T-cell (primary cell): ENCODE measurements around the gene DTNBP1. TPM values are rescaled to one million over a fixed set of nuclear protein-coding genes. Genes with fewer than 3 reads are reported as not detected.
A peak's percentile ranks its signal among the peaks of the same experiment; 100 is the strongest.

Source experiments
- ATAC-seq, 4 experiments: fragments of 200-7000 bp in 3 of 4; fragments of 150-1000 bp in 1 of 4; cut with Tn5 transposase; replicated peaks in 1 of 4; 1 replicate in 3 of 4; 2 replicates in 1 of 4; pipeline ENCODE4 v1.10.0; 2021; ENCODE audit warnings: moderate library complexity in 3 of 4, mild to moderate bottlenecking in 2 of 4, moderate number of reproducible peaks in 1 of 4
- CTCF ChIA-PET, 2 donors: fragments of 300-600 bp; sonication (Branson Sonifier 250); formaldehyde crosslinking; loops; one replicate each; lab custom pipeline; 2022; ENCODE audit warnings: antibody characterized with exemption in 2 of 2; lab: Charles Lee
- POLR2A ChIA-PET, 2 donors: fragments of 300-600 bp; sonication (Branson Sonifier 250); formaldehyde crosslinking; loops; one replicate each; lab custom pipeline; 2022; ENCODE audit warnings: antibody characterized with exemption in 2 of 2; lab: Charles Lee
- DNase-seq, 35 experiments: peaks; one replicate each; pipeline versions ENCODE4 v3.0.0 to v3.0.0-alpha.2; 2013 to 2023
- H3K27ac ChIP-seq: one replicate; pipeline ENCODE4 v1.5.1; 2013; ENCODE audit warnings: low read length
- H3K27me3 ChIP-seq, 2 experiments: replicated peaks in 1 of 2; 1 replicate in 1 of 2; 2 replicates in 1 of 2; pipeline versions ENCODE4 v1.6.1 to v1.7.0; 2013; ENCODE audit warnings: low read length in 1 of 2, mixed read lengths in 1 of 2; ENCODE audit not compliant: control insufficient read depth in 2 of 2, insufficient read depth in 2 of 2; ENCODE audit errors: extremely low read depth in 1 of 2
- H3K36me3 ChIP-seq, 2 donors: 1 replicate in 1 of 2; 2 replicates in 1 of 2; pipeline versions ENCODE4 v1.6.1 to v1.7.0; 2013; ENCODE audit warnings: low read length in 1 of 2; ENCODE audit not compliant: control insufficient read depth in 2 of 2, insufficient read depth in 1 of 2; ENCODE audit errors: extremely low read depth in 1 of 2
- H3K4me1 ChIP-seq, 2 experiments: 1 replicate in 1 of 2; 2 replicates in 1 of 2; pipeline versions ENCODE4 v1.6.1 to v1.7.0; 2013; ENCODE audit warnings: low read length in 2 of 2, mixed read lengths in 1 of 2; ENCODE audit not compliant: insufficient read depth in 2 of 2, control insufficient read depth in 1 of 2; ENCODE audit errors: extremely low read depth in 1 of 2
- H3K4me3 ChIP-seq, 2 donors: 1 replicate in 1 of 2; 2 replicates in 1 of 2; pipeline versions ENCODE4 v1.5.1 to v1.7.0; 2013; ENCODE audit warnings: mild to moderate bottlenecking in 2 of 2, low read length in 1 of 2, moderate library complexity in 1 of 2; ENCODE audit not compliant: control insufficient read depth in 1 of 2; ENCODE audit errors: extremely low read depth in 1 of 2
- H3K9me3 ChIP-seq: 2 replicates; pipeline ENCODE4 v1.7.0; 2013
- H3K27ac Mint-ChIP-seq, 2 donors: one replicate each; pipeline ENCODE4 v1.8.0; 2020 to 2021; ENCODE audit warnings: mild to moderate bottlenecking in 2 of 2, mixed read lengths in 2 of 2
- H3K27me3 Mint-ChIP-seq, 2 donors: one replicate each; pipeline ENCODE4 v1.8.0; 2021 to 2022; ENCODE audit warnings: mixed read lengths in 2 of 2
- H3K36me3 Mint-ChIP-seq: one replicate; pipeline ENCODE4 v1.8.0; 2021; ENCODE audit warnings: mixed read lengths
- H3K4me1 Mint-ChIP-seq, 3 donors: one replicate each; pipeline ENCODE4 v1.8.0; 2020 to 2022; ENCODE audit warnings: mixed read lengths in 3 of 3, mild to moderate bottlenecking in 1 of 3
- H3K4me3 Mint-ChIP-seq, 3 donors: one replicate each; pipeline ENCODE4 v1.8.0; 2020 to 2022; ENCODE audit warnings: mild to moderate bottlenecking in 3 of 3, mixed read lengths in 3 of 3, moderate library complexity in 3 of 3
- H3K9me3 Mint-ChIP-seq, 3 donors: one replicate each; pipeline ENCODE4 v1.8.0; 2020 to 2022; ENCODE audit warnings: mixed read lengths in 3 of 3
- WGBS: methylation state at CpG from one replicate; pipeline ENCODE4 v1.1.5; 2013; ENCODE audit warnings: missing lambda C conversion rate; ENCODE audit not compliant: insufficient coverage; 5-methylcytosine and 5-hydroxymethylcytosine counted together
- total RNA-seq, 35 experiments: library from RNA in 6 of 35; stranded (reverse) in 6 of 35; fragments of 120-200 nt in 1 of 35; gene quantifications; one replicate each; pipeline versions ENCODE4 v1.2.1 to v1.2.4 and lab custom pipeline; 2013 to 2026

The DTNBP1 gene
- total RNA-seq, 5 donors from 2014 or later (not counting 1 experiment from before 2014, with no cell fraction given), result 18.7 to 25.4 (median 19.9) TPM

DNA sequence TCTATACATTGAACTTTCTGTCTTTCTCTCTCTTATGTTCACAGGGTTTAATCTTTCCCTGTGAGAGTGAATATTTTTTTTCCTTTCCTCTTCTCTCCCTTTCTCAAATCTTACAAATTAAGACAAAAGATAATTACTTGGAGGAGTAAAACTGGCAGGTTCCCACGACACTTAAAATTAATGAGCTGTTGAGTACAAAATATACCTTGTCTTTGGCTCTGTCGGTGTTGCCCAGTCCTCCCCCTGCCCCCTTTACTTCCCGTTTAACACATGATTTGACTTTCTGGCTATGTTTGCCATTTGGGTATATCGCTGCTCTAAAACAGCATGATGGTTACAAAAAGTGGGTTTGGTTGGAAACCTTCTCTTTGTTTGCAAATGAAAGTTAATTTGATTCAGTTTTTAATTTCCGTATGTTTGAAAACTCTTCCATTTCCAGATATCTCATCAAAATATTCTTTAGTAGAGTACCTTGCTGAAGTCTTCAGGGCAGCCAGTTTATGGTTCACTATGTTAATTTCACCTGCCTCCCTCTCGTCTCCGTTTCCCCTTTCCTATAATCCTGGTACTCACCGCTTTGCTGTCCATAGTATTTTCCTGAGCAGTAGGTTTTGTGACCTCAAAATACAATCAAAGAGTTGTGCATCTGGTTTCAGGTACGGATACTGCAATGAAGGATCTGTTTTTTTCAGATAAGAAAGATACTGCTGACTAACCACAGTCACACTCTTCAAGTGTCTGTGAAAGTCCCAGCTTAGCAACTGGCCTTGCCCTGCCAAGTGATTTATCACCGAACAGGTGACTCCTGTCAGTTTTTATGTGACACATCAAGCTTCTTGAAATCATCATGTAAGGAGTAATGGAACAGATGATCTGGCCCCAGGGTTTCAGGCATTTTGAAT lies 181.2 kb downstream of the DTNBP1 start:
- Histone ChIP-seq H3K27me3 (no peaks in the 10 kb centered on the region), H3K4me1 (peaks cover 0 to 12% of the 10 kb centered on the region in 2 experiments), H3K27ac (no peak overlapping the region), H3K9me3 (no peaks in the 10 kb centered on the region), H3K4me3 (no peak overlapping the region), H3K36me3 (no peaks in the 10 kb centered on the region)
- Mint-ChIP-seq H3K27ac (peak overlapping the region in 1 of 2 donors; percentile 81), H3K4me1 (peaks cover 46 to 65% (median 47%) of the 10 kb centered on the region in 3 donors), H3K27me3 (no peaks in the 10 kb centered on the region), H3K9me3 (no peaks in the 10 kb centered on the region), H3K36me3 (peaks cover 4% of the 10 kb centered on the region), H3K4me3 (peak overlapping the region in 1 of 3 donors; percentile 11)
- WGBS, result 48% methylated on average over 3 of the region's 10 CpGs
- CTCF ChIA-PET, result no interaction called here
- DNase-seq, result peak in 1 of 35 experiments; percentile 15
- ATAC-seq, result peak in 2 of 4 experiments; percentile 29 to 61
- POLR2A ChIA-PET, result no interaction called here

DNA sequence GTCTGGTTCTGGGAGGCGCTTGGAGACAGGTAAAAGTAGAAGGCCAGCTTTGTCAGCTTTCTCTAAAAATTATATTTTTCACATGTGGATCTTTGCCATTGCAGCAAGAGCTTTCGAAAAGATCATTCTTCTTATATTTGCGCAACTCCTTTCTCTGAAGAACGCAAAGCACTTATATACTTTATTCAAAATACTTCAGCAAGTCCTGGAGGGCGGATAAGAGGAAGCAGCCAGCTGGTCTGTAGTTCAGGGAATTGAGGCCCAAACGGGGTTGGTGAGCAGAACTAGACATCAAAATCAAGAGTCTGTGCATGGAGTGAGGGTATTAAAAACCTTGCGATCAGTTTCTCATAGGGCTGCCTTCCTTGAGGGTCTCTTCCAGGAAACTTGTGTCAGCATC lies 182.3 kb downstream of the DTNBP1 start:
- Mint-ChIP-seq H3K36me3 (peaks cover 6% of the 10 kb centered on the region), H3K4me1 (peaks cover 47 to 67% (median 51%) of the 10 kb centered on the region in 3 donors), H3K27me3 (no peaks in the 10 kb centered on the region), H3K9me3 (no peaks in the 10 kb centered on the region), H3K4me3 (no peak overlapping the region), H3K27ac (no peak overlapping the region)
- H3K36me3 ChIP-seq, result peaks cover 0 to 3% of the 10 kb centered on the region in 2 donors
- POLR2A ChIA-PET, result no interaction called here
- no peaks in the 10 kb centered on the region for H3K9me3 ChIP-seq
- H3K27me3 ChIP-seq, result no peaks in the 10 kb centered on the region
- no peak overlapping the region for H3K4me3 ChIP-seq
- DNase-seq (no peak), ATAC-seq (no peak)
- CTCF ChIA-PET, result interaction anchor here in 1 of 2 donors (0.6 kb wide), 1 partner anchor 14 kb away, joined by 3 read pairs; no protein-coding TSS in a partner anchor
- H3K27ac ChIP-seq, result no peak overlapping the region
- 63% methylated on average over 1 of the region's 7 CpGs for WGBS
- peaks cover 0 to 12% of the 10 kb centered on the region in 2 experiments for H3K4me1 ChIP-seq

DNA sequence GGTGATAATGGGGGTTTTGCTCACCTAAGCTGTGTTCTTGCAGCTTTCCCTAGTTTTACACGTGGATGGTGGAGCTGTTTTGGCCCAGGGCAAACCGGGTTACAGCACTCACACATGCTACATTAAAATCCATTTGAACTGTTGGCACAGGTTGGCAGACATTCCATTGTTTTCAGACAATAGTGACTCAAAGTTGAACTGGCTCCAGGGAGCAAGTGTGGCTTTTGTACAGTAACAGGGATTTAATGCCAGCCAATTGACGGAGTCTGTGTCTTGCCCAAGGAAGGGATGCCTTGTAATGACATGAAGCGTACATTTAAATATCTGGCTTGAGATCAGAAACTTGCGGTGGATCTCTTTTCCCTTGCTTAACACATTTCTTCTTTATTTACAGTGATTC lies 183.1 kb downstream of the DTNBP1 start:
- no peak overlapping the region for H3K27ac Mint-ChIP-seq
- POLR2A ChIA-PET, result no interaction called here
- WGBS, result 100% methylated on average over 1 of the region's 5 CpGs

DNA sequence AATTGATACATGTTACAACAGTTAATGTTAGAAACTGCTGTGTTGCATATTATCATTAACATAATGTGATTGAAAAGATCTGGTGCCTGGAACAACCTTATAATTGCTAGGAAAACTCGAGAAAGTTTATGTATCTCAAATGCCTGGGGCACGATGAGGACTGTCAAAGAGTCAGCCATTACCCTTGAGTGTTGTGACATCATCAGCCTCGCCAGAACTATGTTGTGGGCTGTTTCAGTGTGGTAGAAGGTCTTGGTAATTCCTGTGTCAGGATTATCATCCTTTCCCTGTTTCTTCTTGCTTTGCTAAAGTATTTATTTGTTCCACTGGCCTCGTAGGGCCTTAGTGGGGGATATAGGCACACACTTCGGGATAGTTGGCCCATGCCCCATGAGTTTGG lies 185.1 kb downstream of the DTNBP1 start:
- ATAC-seq (no peak), DNase-seq (no peak)
- 69% methylated on average over 5 of the region's 5 CpGs for WGBS
- Mint-ChIP-seq H3K4me1 (peaks cover 44 to 67% (median 44%) of the 10 kb centered on the region in 3 donors), H3K27me3 (no peaks in the 10 kb centered on the region), H3K4me3 (no peak overlapping the region), H3K36me3 (peaks cover 25% of the 10 kb centered on the region), H3K27ac (no peak overlapping the region), H3K9me3 (no peaks in the 10 kb centered on the region)
- Histone ChIP-seq H3K27ac (no peak overlapping the region), H3K4me1 (peaks cover 0 to 11% of the 10 kb centered on the region in 2 experiments), H3K27me3 (no peaks in the 10 kb centered on the region), H3K4me3 (no peak overlapping the region), H3K9me3 (no peaks in the 10 kb centered on the region), H3K36me3 (peaks cover 0 to 19% of the 10 kb centered on the region in 2 donors)
- POLR2A ChIA-PET, result interaction anchor here (0.6 kb wide), 2 partner anchors 745 to 1738 kb away, joined by 5 to 10 read pairs; no protein-coding TSS in a partner anchor
- CTCF ChIA-PET, result interaction anchor here in 1 of 2 donors (0.6 kb wide), 1 partner anchor 1329 kb away, joined by 3 read pairs; no protein-coding TSS in a partner anchor

More for the DNA sequence above, 183.1 kb downstream of the DTNBP1 start:
- Mint-ChIP-seq H3K4me1 (peaks cover 48 to 68% (median 51%) of the 10 kb centered on the region in 3 donors), H3K27me3 (no peaks in the 10 kb centered on the region), H3K36me3 (peaks cover 13% of the 10 kb centered on the region), H3K4me3 (no peak overlapping the region), H3K9me3 (no peaks in the 10 kb centered on the region)
- Histone ChIP-seq H3K27me3 (no peaks in the 10 kb centered on the region), H3K36me3 (peaks cover 0 to 11% of the 10 kb centered on the region in 2 donors), H3K9me3 (no peaks in the 10 kb centered on the region), H3K4me3 (no peak overlapping the region), H3K4me1 (peaks cover 0 to 12% of the 10 kb centered on the region in 2 experiments), H3K27ac (no peak overlapping the region)
- CTCF ChIA-PET, result interaction anchor here in 1 of 2 donors (0.6 kb wide), 1 partner anchor 15 kb away, joined by 3 read pairs; no protein-coding TSS in a partner anchor
- ATAC-seq, result no peak
- DNase-seq, result no peak

DNA sequence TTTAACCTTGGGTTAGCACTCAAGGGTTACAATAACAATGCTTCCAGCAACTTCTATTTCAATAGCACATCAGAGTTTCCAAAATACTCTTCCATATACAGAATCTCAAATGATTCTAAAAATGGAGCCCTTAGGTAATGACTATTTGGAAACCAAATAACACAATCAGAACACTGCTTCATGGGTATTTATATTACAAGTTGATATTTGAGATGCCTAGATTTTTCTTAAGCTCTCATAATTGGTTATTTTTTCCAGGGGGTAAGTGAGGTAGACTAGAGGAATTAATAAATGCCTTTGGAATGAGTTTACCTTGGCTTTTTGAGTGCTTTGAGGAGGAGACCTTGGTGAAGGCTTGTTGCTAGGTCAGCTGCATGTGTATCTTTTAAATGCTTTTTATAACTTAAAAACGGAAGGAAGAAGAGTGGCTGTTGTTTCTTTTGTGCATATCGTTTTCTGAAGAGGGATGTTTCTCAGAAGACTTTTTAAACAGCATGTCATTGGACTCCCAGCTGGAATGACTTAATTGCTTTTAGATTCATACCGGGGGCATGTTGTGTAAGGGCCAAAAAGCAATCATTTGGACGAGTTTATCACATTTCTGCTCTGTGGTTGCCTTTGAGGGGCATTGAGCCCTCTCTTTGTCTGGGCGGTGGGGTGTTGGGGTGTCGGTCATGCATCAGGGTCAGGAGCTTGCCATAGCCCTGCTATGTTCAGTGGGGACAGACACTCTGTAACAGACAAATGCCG lies 186.0 kb downstream of the DTNBP1 start:
- no peaks in the 10 kb centered on the region for H3K27me3 Mint-ChIP-seq
- no peak for DNase-seq
- POLR2A ChIA-PET, result no interaction called here
- H3K9me3 Mint-ChIP-seq, result no peaks in the 10 kb centered on the region
- no peak for ATAC-seq
- no peak overlapping the region for H3K27ac Mint-ChIP-seq
- H3K36me3 ChIP-seq, result peaks cover 0 to 26% of the 10 kb centered on the region in 2 donors
- H3K4me3 ChIP-seq, result no peak overlapping the region
- H3K9me3 ChIP-seq, result no peaks in the 10 kb centered on the region
- no peak overlapping the region for H3K27ac ChIP-seq
- H3K27me3 ChIP-seq, result no peaks in the 10 kb centered on the region
- 79% methylated on average over 3 of the region's 7 CpGs for WGBS
- no peak overlapping the region for H3K4me3 Mint-ChIP-seq
- CTCF ChIA-PET, result interaction anchor here in 1 of 2 donors (0.6 kb wide), 1 partner anchor 13 kb away, joined by 3 read pairs; no protein-coding TSS in a partner anchor
- H3K4me1 ChIP-seq, result peaks cover 0 to 7% of the 10 kb centered on the region in 2 experiments
- peaks cover 33% of the 10 kb centered on the region for H3K36me3 Mint-ChIP-seq
- H3K4me1 Mint-ChIP-seq, result peaks cover 39 to 69% (median 43%) of the 10 kb centered on the region in 3 donors

DNA sequence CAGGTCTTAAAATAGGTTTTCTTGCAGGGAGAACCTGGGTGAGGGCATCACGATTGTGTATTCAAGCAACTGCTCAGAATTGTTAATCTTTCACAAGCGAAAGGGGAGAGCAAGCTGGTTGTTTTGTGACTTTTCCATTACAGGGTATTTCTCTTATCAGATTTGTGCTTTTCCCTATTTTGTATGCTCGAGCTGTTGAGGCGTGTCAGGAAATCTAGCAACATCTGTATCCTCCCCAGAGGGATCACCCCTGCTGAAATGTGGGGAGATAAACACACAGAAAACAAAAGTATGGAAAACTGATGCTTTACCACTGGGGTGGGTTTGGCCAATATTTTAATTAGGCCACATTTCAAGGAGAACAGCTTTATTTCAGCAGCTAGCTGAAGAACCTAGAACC lies 187.0 kb downstream of the DTNBP1 start:
- Histone ChIP-seq H3K4me1 (peaks cover 0 to 1% of the 10 kb centered on the region in 2 experiments), H3K9me3 (no peaks in the 10 kb centered on the region), H3K27me3 (no peaks in the 10 kb centered on the region), H3K4me3 (no peak overlapping the region), H3K27ac (no peak overlapping the region), H3K36me3 (peaks cover 0 to 32% of the 10 kb centered on the region in 2 donors)
- peaks cover 29 to 59% (median 33%) of the 10 kb centered on the region in 3 donors for H3K4me1 Mint-ChIP-seq
- DNase-seq, result no peak
- no peaks in the 10 kb centered on the region for H3K9me3 Mint-ChIP-seq
- 67% methylated on average over 1 of the region's 4 CpGs for WGBS
- no peak overlapping the region for H3K4me3 Mint-ChIP-seq
- no peak for ATAC-seq
- H3K27me3 Mint-ChIP-seq, result no peaks in the 10 kb centered on the region
- peaks cover 33% of the 10 kb centered on the region for H3K36me3 Mint-ChIP-seq
- POLR2A ChIA-PET, result interaction anchor here in 1 of 2 donors (0.7 kb wide), 1 partner anchor 1606 kb away, joined by 3 read pairs; no protein-coding TSS in a partner anchor
- no peak overlapping the region for H3K27ac Mint-ChIP-seq
- CTCF ChIA-PET, result no interaction called here
